WTC11 (cell line): ENCODE data around the gene RPN1.

Experiments used
- SMAD3 ChIP-seq: sonication (generic); formaldehyde crosslinking; IDR thresholded peaks from 2 replicates; pipeline ENCODE4 v1.8.0; 2022; ENCODE audit warnings: missing genetic modification reagents, mild to moderate bottlenecking, borderline replicate concordance
- TEAD1 ChIP-seq: sonication (generic); formaldehyde crosslinking; IDR thresholded peaks from 2 replicates; pipeline ENCODE4 v1.8.0; 2022; ENCODE audit warnings: mild to moderate bottlenecking, missing genetic modification reagents
- TP53 ChIP-seq: sonication (generic); formaldehyde crosslinking; IDR thresholded peaks from 2 replicates; pipeline ENCODE4 v1.8.1; 2023; ENCODE audit warnings: mild to moderate bottlenecking, missing genetic modification reagents
- USF1 ChIP-seq: sonication (generic); formaldehyde crosslinking; IDR thresholded peaks from 2 replicates; pipeline ENCODE4 v1.8.0; 2022; ENCODE audit warnings: mild to moderate bottlenecking, missing genetic modification reagents
- TF ChIP-seq, protein P1 (sequence below): fragments of 200-600 bp; IDR thresholded peaks from 2 replicates; pipeline ENCODE4 v1.8.0; 2022; ENCODE audit warnings: antibody characterized with exemption

DNA sequence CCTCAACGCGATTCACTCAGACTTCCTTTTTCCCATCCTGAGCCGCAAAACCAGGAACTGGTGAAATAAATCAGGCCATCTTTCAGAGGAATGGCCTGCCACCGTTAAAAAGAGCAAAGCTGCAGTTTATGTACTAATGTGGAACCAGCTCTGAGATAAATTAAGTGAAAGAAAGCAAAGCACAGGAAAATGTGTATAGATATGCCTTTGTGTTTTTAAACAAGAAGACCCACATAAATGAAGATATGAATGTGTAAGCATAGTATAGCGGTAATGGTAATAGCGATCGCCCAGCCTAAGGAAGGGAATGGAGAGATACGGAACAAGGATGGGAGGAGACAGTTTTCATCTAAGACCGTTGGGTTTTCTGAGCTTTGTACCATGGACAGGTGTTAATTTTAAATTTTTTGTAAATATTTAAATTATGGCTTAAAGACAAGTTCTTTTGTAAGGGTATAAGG is 30.8 kb upstream of the RPN1 start:
- TF ChIP-seq, protein P1, sequence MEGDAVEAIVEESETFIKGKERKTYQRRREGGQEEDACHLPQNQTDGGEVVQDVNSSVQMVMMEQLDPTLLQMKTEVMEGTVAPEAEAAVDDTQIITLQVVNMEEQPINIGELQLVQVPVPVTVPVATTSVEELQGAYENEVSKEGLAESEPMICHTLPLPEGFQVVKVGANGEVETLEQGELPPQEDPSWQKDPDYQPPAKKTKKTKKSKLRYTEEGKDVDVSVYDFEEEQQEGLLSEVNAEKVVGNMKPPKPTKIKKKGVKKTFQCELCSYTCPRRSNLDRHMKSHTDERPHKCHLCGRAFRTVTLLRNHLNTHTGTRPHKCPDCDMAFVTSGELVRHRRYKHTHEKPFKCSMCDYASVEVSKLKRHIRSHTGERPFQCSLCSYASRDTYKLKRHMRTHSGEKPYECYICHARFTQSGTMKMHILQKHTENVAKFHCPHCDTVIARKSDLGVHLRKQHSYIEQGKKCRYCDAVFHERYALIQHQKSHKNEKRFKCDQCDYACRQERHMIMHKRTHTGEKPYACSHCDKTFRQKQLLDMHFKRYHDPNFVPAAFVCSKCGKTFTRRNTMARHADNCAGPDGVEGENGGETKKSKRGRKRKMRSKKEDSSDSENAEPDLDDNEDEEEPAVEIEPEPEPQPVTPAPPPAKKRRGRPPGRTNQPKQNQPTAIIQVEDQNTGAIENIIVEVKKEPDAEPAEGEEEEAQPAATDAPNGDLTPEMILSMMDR = no peak
- no peak for TF ChIP-seq TEAD1 (CRISPR knock-in tag)
- TF ChIP-seq SMAD3 (CRISPR knock-in tag) = no peak
- no peak for TF ChIP-seq TP53 (CRISPR knock-in tag)
- TF ChIP-seq USF1 = no peak
